DND-41 (cell line): ENCODE data around the gene HNF1A.

Source experiments
- ATAC-seq: fragments of 200-7000 bp; cut with Tn5 transposase; 3 replicates; pipeline ENCODE4 v1.9.1; 2021; ENCODE audit warnings: low read depth; ENCODE audit not compliant: insufficient read depth
- DNase-seq: peaks from one replicate; pipeline ENCODE4 v3.0.0-alpha.2; 2020
- H2AFZ ChIP-seq: 2 replicates; pipeline ENCODE4 v1.6.0; 2012; ENCODE audit warnings: low read depth, low read length
- H3K27ac ChIP-seq: 2 replicates; pipeline ENCODE4 v1.5.1; 2012; ENCODE audit warnings: low read length, inconsistent platforms
- H3K27me3 ChIP-seq: fragments of 200-600 bp; sonication (generic); 2 replicates; pipeline ENCODE4 v1.6.0; 2012; ENCODE audit warnings: low read length, mild to moderate bottlenecking, inconsistent platforms; ENCODE audit not compliant: insufficient read depth, poor library complexity
- H3K36me3 ChIP-seq: 2 replicates; pipeline ENCODE4 v1.5.1; 2012; ENCODE audit warnings: low read length, inconsistent platforms; ENCODE audit not compliant: insufficient read depth
- H3K4me1 ChIP-seq: 2 replicates; pipeline ENCODE4 v1.5.1; 2012; ENCODE audit warnings: mild to moderate bottlenecking, low read length; ENCODE audit not compliant: insufficient read depth
- H3K4me2 ChIP-seq: 2 replicates; pipeline ENCODE4 v1.6.0; 2012; ENCODE audit warnings: mild to moderate bottlenecking, moderate library complexity, low read length, inconsistent platforms; ENCODE audit not compliant: insufficient read depth
- H3K4me3 ChIP-seq, 2 experiments: fragments of 200-600 bp in 1 of 2; shearing (Covaris generic) in 1 of 2; 2 replicates each; pipeline ENCODE4 v1.5.1; 2012 to 2016; ENCODE audit warnings: inconsistent platforms in 2 of 2, low read length in 2 of 2, mild to moderate bottlenecking in 2 of 2, low read depth in 1 of 2, moderate library complexity in 1 of 2
- H3K79me2 ChIP-seq: 2 replicates; pipeline ENCODE4 v1.6.0; 2012; ENCODE audit warnings: low read length, inconsistent platforms; ENCODE audit not compliant: insufficient read depth
- H3K9ac ChIP-seq: 2 replicates; pipeline ENCODE4 v1.6.0; 2012; ENCODE audit warnings: low read depth, mild to moderate bottlenecking, inconsistent platforms, low read length, moderate library complexity
- H3K9me3 ChIP-seq: 2 replicates; pipeline ENCODE4 v1.5.1; 2012; ENCODE audit warnings: low read length, moderate library complexity, mild to moderate bottlenecking, inconsistent platforms; ENCODE audit not compliant: insufficient read depth, severe bottlenecking
- H4K20me1 ChIP-seq: 2 replicates; pipeline ENCODE4 v1.6.0; 2012; ENCODE audit warnings: low read length; ENCODE audit not compliant: insufficient read depth
- EZH2 ChIP-seq: IDR thresholded peaks from 3 replicates; pipeline ENCODE4 v1.6.1; 2012; ENCODE audit warnings: borderline replicate concordance, low read depth, mild to moderate bottlenecking, moderate library complexity, low read length, inconsistent platforms; ENCODE audit not compliant: severe bottlenecking
- TF ChIP-seq, protein P1 (sequence below): IDR thresholded peaks from 2 replicates; pipeline ENCODE4 v1.5.1; 2012; ENCODE audit warnings: borderline replicate concordance, low read length, moderate library complexity, mild to moderate bottlenecking; ENCODE audit not compliant: poor library complexity, severe bottlenecking; ENCODE audit errors: extremely low read depth

Gene HNF1A

DNA sequence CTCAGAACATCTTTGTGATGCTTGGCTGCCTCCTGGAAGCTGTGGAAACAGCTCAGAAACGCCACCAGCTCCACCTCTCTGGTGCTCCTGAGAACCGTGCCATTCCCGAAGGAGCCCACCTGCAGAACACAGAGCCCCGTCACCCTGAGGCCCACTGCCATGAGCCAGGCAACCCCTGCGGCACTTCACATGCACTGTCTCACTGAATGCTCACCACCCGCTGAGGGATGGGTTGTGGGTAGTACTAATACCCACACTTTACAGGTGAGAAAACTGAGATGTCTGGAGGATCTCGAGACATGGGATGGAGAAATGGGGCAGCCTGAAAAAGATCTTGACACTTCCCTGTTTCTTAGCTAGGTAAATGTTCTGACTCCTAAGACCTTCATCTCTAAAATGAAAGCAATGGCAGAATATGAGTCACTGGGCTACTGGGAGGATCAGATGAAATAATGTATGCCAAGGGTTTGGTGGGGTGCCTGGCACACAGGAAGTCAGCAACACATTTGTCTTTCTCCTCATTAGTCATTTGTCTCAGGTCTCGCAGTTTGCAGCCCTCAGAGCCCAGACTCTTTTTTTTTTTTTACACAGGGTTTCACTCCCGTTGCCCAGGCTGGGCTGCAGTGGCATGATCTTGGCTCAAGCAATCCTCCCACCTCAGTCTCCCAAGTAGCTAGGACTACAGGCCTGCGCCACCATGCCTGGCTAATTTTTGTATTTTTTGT, 55.4 kb downstream of the HNF1A start:
- Histone ChIP-seq H3K27me3 (no peaks in the 10 kb centered on the region), H3K4me2 (no peak overlapping the region), H3K79me2 (no peaks in the 10 kb centered on the region), H3K4me3 (no peak overlapping the region), H3K4me1 (peaks cover 21% of the 10 kb centered on the region), H4K20me1 (no peaks in the 10 kb centered on the region), H3K9me3 (no peaks in the 10 kb centered on the region), H2AFZ (no peak overlapping the region; the same call in 1 of the 2 replicates), H3K27ac (no peak overlapping the region), H3K9ac (no peak overlapping the region), H3K36me3 (no peaks in the 10 kb centered on the region)
- ATAC-seq (peak; percentile 67), DNase-seq (peak; percentile 32)
- TF ChIP-seq, protein P1, sequence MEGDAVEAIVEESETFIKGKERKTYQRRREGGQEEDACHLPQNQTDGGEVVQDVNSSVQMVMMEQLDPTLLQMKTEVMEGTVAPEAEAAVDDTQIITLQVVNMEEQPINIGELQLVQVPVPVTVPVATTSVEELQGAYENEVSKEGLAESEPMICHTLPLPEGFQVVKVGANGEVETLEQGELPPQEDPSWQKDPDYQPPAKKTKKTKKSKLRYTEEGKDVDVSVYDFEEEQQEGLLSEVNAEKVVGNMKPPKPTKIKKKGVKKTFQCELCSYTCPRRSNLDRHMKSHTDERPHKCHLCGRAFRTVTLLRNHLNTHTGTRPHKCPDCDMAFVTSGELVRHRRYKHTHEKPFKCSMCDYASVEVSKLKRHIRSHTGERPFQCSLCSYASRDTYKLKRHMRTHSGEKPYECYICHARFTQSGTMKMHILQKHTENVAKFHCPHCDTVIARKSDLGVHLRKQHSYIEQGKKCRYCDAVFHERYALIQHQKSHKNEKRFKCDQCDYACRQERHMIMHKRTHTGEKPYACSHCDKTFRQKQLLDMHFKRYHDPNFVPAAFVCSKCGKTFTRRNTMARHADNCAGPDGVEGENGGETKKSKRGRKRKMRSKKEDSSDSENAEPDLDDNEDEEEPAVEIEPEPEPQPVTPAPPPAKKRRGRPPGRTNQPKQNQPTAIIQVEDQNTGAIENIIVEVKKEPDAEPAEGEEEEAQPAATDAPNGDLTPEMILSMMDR: no peak
- no peak for TF ChIP-seq EZH2

DNA sequence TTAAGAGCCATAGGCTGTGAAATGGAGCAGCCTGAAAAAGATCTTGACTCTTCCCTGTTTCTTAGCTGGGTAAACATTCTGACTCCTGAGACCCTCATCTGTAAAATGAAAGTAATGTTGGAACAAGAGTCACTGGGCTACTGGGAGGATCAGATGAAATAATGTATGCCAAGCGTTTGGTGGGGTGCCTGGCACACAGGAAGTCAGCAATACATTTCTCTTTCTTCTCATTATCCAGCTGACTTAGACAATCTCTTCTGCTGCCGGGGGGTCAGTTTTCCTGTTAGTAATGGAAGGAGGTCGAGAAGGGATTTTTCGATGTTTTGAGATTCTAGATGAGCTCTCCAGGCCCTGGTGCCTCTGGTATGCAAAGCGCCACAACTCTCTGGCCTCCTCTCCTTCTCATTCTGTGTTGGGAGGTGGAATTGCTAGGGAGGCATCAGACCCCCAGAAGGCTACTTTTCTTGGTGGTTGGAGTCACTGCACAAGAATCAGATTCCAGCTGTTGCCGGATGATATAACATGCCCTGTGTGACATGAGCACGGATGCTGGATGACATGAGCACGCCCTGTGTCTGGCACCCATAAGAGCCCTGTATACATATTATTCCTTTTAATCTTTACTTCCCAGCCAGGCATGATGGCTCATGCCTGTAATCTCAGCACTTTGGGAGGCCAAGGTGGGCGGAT, 56.4 kb downstream of the HNF1A start:
- TF ChIP-seq, protein P1: no peak
- TF ChIP-seq EZH2: no peak
- Histone ChIP-seq H3K4me1 (peaks cover 28% of the 10 kb centered on the region), H3K79me2 (no peaks in the 10 kb centered on the region), H3K27me3 (no peaks in the 10 kb centered on the region), H3K4me2 (no peak overlapping the region), H3K9me3 (no peaks in the 10 kb centered on the region), H2AFZ (0 out of 2 replicates have a peak overlapping the region, but pooled peaks have one; percentile 29), H3K27ac (no peak overlapping the region), H3K9ac (no peak overlapping the region), H3K4me3 (no peak overlapping the region), H3K36me3 (no peaks in the 10 kb centered on the region), H4K20me1 (no peaks in the 10 kb centered on the region)
- DNase-seq: no peak
- ATAC-seq: no peak

DNA sequence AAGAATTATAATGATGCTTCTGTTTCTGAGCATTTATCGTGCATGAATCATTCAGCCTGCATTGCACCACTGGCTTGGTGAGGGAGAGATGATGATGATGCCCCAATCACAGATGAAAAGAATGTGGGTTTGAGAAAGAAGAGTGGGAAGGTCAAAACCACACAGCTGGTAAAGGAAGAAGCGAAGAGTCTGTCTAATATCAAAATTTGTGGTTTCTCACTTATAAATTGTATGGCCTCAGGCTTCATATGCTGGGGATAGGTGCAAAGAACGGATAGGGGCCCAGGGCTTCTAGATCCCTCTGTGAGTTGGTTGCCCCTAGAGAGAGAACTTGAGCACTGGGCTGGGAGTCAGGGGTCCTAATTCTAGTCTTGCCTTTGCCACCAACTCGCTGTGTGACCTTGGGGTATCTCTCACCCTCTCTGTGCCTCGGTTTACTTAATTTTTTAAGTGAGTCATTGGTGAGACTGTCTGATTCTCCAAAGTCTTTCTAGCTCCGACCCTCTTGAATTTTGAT, 58.5 kb downstream of the HNF1A start:
- no peak for TF ChIP-seq EZH2
- TF ChIP-seq, protein P1: no peak
- H3K9ac ChIP-seq: no peak overlapping the region
- H3K4me2 ChIP-seq: no peak overlapping the region
- DNase-seq (no peak), ATAC-seq (no peak)
- peaks cover 28% of the 10 kb centered on the region for H3K4me1 ChIP-seq
- no peak overlapping the region for H3K4me3 ChIP-seq
- no peaks in the 10 kb centered on the region for H3K9me3 ChIP-seq
- no peak overlapping the region for H3K27ac ChIP-seq
- H4K20me1 ChIP-seq: no peaks in the 10 kb centered on the region
- H3K79me2 ChIP-seq: no peaks in the 10 kb centered on the region
- H2AFZ ChIP-seq: no peak overlapping the region
- H3K27me3 ChIP-seq: no peaks in the 10 kb centered on the region
- no peaks in the 10 kb centered on the region for H3K36me3 ChIP-seq
